GM19452 (cell line): Measurements from ENCODE around the gene DHX29.
A peak's percentile ranks its signal among the peaks of the same experiment; 100 is the strongest.
"Not testable (repeated sequence)": the region's sequence is repeated elsewhere in the genome, so short reads cannot be mapped to it uniquely, and the experiment has no call there.

Experiments used
- ATAC-seq: cut with Tn5 transposase; IDR thresholded peaks from one replicate; pipeline ENCODE4 v1.9.1; 2021; ENCODE audit not compliant: unreplicated experiment

The DHX29 gene

GRCh38 chr5:55307383-55308253 is at the start of gene DHX29, which contains the start of gene MTREX:
Gene DHX29, minus strand, starts transcription at chr5:55307694. Its CDS starts 121 bp downstream, at chr5:55307573.
Gene MTREX, plus strand, starts transcription at chr5:55307989. Its CDS starts 25 bp downstream, at chr5:55308014.
- peak; percentile 93 for ATAC-seq

GRCh38 chr5:55356896-55357295 is 49.4 kb upstream of the DHX29 start:
- no peak for ATAC-seq

GRCh38 chr5:55350754-55351153 is 43.3 kb upstream of the DHX29 start:
- no peak for ATAC-seq

- no peak for ATAC-seq
Observed at GRCh38 chr5:55347786-55348185, 40.3 kb upstream of the DHX29 start.

GRCh38 chr5:55345327-55345726 is 37.8 kb upstream of the DHX29 start:
- ATAC-seq = no peak

- ATAC-seq = no peak
Observed at GRCh38 chr5:55344392-55344992, 37.0 kb upstream of the DHX29 start.

- no peak for ATAC-seq
Observed at GRCh38 chr5:55343609-55344008, 36.1 kb upstream of the DHX29 start.

- ATAC-seq = no peak
Observed at GRCh38 chr5:55343107-55343506, 35.6 kb upstream of the DHX29 start.

GRCh38 chr5:55338810-55339243 is 31.3 kb upstream of the DHX29 start:
- ATAC-seq = peak; percentile 60

- no peak for ATAC-seq
Observed at GRCh38 chr5:55338092-55338613, 30.7 kb upstream of the DHX29 start.

GRCh38 chr5:55333811-55334210 is 26.3 kb upstream of the DHX29 start:
- no peak for ATAC-seq

GRCh38 chr5:55333017-55333416 is 25.5 kb upstream of the DHX29 start:
- no peak for ATAC-seq

GRCh38 chr5:55331321-55331720 is 23.8 kb upstream of the DHX29 start:
- ATAC-seq = no peak

GRCh38 chr5:55327281-55327680 is 19.8 kb upstream of the DHX29 start:
- ATAC-seq = no peak

- ATAC-seq = no peak
Observed at GRCh38 chr5:55325621-55326020, 18.1 kb upstream of the DHX29 start.

- ATAC-seq = peak; percentile 63
Observed at GRCh38 chr5:55324815-55325418, 17.4 kb upstream of the DHX29 start.

GRCh38 chr5:55324006-55324405 is 16.5 kb upstream of the DHX29 start:
- no peak for ATAC-seq

- no peak for ATAC-seq
Observed at GRCh38 chr5:55320571-55320970, 13.1 kb upstream of the DHX29 start.

- no peak for ATAC-seq
Observed at GRCh38 chr5:55319491-55319890, 12.0 kb upstream of the DHX29 start.

- ATAC-seq = not testable (repeated sequence)
Observed at GRCh38 chr5:55318237-55318636, 10.7 kb upstream of the DHX29 start.

- ATAC-seq = no peak
Observed at GRCh38 chr5:55316837-55317236, 9.3 kb upstream of the DHX29 start.

GRCh38 chr5:55316289-55316688 is 8.8 kb upstream of the DHX29 start:
- no peak for ATAC-seq
